ENCODE measurements around the gene IFT88. TPM values are rescaled to one million over a fixed set of nuclear protein-coding genes. Genes with fewer than 3 reads are reported as not detected.

IFT88 gene
- polyA plus RNA-seq, 1 of the 3 experiments (the other 2 are of a cell fraction): 6.2 TPM

DNA sequence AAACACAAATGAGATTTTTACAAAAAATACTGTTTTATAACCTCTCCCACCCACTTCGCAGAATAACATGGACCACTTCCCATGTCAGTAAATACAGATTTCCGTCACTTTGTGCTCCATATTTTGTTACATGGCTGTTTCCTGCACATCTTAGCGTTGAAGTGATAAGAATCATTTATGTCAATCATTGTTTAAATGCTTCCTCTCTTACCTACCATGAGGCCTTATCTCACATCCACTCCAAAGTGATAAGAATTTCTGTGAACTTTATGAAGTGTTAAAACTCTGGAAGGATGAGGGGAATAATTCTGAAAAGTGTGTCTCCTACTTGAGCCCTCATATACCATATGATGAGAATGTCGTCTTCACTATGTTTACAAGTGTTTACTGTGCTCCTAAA is 100.0 kb downstream of the IFT88 start:
- CTCF ChIA-PET: no interaction called here
- Histone ChIP-seq H3K4me3 (ENCODE audit: low read depth in 2 of 2, low read length in 1 of 2) (no peak overlapping the region), H4K20me1 (ENCODE audit: insufficient read depth) (no peaks in the 10 kb centered on the region), H3K9me2 (no peaks in the 10 kb centered on the region), H3K36me3 (replicated peaks in 1 of 2; ENCODE audit: control insufficient read depth in 1 of 2, insufficient read depth in 2 of 2, low read length in 1 of 2) (peaks cover 5 to 10% of the 10 kb centered on the region in 2 experiments), H2AFZ (ENCODE audit: low read depth) (no peak overlapping the region), H3K4me2 (no peak overlapping the region), H3K27me3 (ENCODE audit: insufficient read depth) (no peaks in the 10 kb centered on the region), H3K9me3 (no peaks in the 10 kb centered on the region), H3K27ac (ENCODE audit: low read depth in 2 of 2, low read length in 1 of 2) (no peak overlapping the region), H3K79me2 (ENCODE audit: insufficient read depth) (no peaks in the 10 kb centered on the region), H3K9ac (no peak overlapping the region), H3K4me1 (ENCODE audit: control insufficient read depth in 1 of 2, insufficient read depth in 2 of 2, low read depth in 1 of 2, low read length in 1 of 2) (no peaks in the 10 kb centered on the region), H3F3A (replicated peaks; ENCODE audit: insufficient read depth) (no peaks in the 10 kb centered on the region)
- no peak for TF ChIP-seq MAX (IDR thresholded peaks at IDR 0.05; ENCODE audit: low read depth)
- TF ChIP-seq FOXM1 (IDR thresholded peaks at IDR 0.05; ENCODE audit: low read depth): no peak
- TF ChIP-seq USF2 (IDR thresholded peaks at IDR 0.05; ENCODE audit: borderline replicate concordance, low read depth, low read length): no peak
- TF ChIP-seq YY1 (IDR thresholded peaks at IDR 0.05; ENCODE audit: low read depth): no peak
- TF ChIP-seq, protein P1, sequence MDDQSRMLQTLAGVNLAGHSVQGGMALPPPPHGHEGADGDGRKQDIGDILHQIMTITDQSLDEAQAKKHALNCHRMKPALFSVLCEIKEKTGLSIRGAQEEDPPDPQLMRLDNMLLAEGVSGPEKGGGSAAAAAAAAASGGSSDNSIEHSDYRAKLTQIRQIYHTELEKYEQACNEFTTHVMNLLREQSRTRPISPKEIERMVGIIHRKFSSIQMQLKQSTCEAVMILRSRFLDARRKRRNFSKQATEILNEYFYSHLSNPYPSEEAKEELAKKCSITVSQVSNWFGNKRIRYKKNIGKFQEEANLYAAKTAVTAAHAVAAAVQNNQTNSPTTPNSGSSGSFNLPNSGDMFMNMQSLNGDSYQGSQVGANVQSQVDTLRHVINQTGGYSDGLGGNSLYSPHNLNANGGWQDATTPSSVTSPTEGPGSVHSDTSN (IDR thresholded peaks at IDR 0.05): no peak
- no peak for TF ChIP-seq FOXJ3 (CRISPR knock-in tag; IDR thresholded peaks at IDR 0.05)
- TF ChIP-seq GABPA (IDR thresholded peaks at IDR 0.05; ENCODE audit: low read depth): no peak
- TF ChIP-seq RCOR1 (IDR thresholded peaks at IDR 0.05; ENCODE audit: low read length): no peak
- no peak for TF ChIP-seq ELF1 (IDR thresholded peaks at IDR 0.05)
- POLR2A ChIA-PET: no interaction called here
- 94% methylated on average over 4 of the region's 4 CpGs for WGBS (ENCODE audit: low lambda C conversion rate)
- no peak for DNase-seq

- Histone ChIP-seq H3K9ac (no peak overlapping the region), H3K4me3 (ENCODE audit: low read depth in 2 of 2, low read length in 1 of 2) (no peak overlapping the region), H3K27me3 (ENCODE audit: insufficient read depth) (no peaks in the 10 kb centered on the region), H3K9me3 (no peaks in the 10 kb centered on the region), H3K79me2 (ENCODE audit: insufficient read depth) (no peaks in the 10 kb centered on the region), H3K9me2 (no peaks in the 10 kb centered on the region), H3F3A (replicated peaks; ENCODE audit: insufficient read depth) (no peaks in the 10 kb centered on the region), H4K20me1 (ENCODE audit: insufficient read depth) (no peaks in the 10 kb centered on the region), H3K27ac (ENCODE audit: low read depth in 2 of 2, low read length in 1 of 2) (no peak overlapping the region), H2AFZ (ENCODE audit: low read depth) (no peak overlapping the region), H3K36me3 (replicated peaks in 1 of 2; ENCODE audit: control insufficient read depth in 1 of 2, insufficient read depth in 2 of 2, low read length in 1 of 2) (peaks cover 5 to 8% of the 10 kb centered on the region in 2 experiments), H3K4me1 (ENCODE audit: control insufficient read depth in 1 of 2, insufficient read depth in 2 of 2, low read depth in 1 of 2, low read length in 1 of 2) (no peaks in the 10 kb centered on the region), H3K4me2 (no peak overlapping the region)
- no peak for DNase-seq
- ChIA-PET CTCF (no interaction called here), POLR2A (no interaction called here)
- WGBS (ENCODE audit: low lambda C conversion rate): 87% methylated on average over 4 of the region's 4 CpGs
- TF ChIP-seq, protein P2, sequence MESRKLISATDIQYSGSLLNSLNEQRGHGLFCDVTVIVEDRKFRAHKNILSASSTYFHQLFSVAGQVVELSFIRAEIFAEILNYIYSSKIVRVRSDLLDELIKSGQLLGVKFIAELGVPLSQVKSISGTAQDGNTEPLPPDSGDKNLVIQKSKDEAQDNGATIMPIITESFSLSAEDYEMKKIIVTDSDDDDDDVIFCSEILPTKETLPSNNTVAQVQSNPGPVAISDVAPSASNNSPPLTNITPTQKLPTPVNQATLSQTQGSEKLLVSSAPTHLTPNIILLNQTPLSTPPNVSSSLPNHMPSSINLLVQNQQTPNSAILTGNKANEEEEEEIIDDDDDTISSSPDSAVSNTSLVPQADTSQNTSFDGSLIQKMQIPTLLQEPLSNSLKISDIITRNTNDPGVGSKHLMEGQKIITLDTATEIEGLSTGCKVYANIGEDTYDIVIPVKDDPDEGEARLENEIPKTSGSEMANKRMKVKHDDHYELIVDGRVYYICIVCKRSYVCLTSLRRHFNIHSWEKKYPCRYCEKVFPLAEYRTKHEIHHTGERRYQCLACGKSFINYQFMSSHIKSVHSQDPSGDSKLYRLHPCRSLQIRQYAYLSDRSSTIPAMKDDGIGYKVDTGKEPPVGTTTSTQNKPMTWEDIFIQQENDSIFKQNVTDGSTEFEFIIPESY (IDR thresholded peaks at IDR 0.05; ENCODE audit: borderline replicate concordance, low read depth): no peak
- TF ChIP-seq RFX5 (IDR thresholded peaks at IDR 0.05; ENCODE audit: low read length): no peak
- TF ChIP-seq MEF2A (IDR thresholded peaks at IDR 0.05; ENCODE audit: borderline replicate concordance, low read depth): no peak
- no peak for TF ChIP-seq CTCF (IDR thresholded peaks at IDR 0.05)
Observed at GRCh38 chr13:20667857-20668437, 101.0 kb downstream of the IFT88 start.
